GM12872 (cell line): Measurements from ENCODE around the gene KRT6C.

Experiments
- TF ChIP-seq, protein P1 (sequence below): IDR thresholded peaks from 3 replicates; pipeline ENCODE4 v1.5.1; 2011; ENCODE audit warnings: low read depth, mild to moderate bottlenecking, low read length, moderate library complexity; ENCODE audit not compliant: insufficient read depth

The KRT6C gene

GRCh38 chr12:52513736-52514135 lies 40.1 kb upstream of the KRT6C start:
- TF ChIP-seq, protein P1, sequence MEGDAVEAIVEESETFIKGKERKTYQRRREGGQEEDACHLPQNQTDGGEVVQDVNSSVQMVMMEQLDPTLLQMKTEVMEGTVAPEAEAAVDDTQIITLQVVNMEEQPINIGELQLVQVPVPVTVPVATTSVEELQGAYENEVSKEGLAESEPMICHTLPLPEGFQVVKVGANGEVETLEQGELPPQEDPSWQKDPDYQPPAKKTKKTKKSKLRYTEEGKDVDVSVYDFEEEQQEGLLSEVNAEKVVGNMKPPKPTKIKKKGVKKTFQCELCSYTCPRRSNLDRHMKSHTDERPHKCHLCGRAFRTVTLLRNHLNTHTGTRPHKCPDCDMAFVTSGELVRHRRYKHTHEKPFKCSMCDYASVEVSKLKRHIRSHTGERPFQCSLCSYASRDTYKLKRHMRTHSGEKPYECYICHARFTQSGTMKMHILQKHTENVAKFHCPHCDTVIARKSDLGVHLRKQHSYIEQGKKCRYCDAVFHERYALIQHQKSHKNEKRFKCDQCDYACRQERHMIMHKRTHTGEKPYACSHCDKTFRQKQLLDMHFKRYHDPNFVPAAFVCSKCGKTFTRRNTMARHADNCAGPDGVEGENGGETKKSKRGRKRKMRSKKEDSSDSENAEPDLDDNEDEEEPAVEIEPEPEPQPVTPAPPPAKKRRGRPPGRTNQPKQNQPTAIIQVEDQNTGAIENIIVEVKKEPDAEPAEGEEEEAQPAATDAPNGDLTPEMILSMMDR: no peak

DNA sequence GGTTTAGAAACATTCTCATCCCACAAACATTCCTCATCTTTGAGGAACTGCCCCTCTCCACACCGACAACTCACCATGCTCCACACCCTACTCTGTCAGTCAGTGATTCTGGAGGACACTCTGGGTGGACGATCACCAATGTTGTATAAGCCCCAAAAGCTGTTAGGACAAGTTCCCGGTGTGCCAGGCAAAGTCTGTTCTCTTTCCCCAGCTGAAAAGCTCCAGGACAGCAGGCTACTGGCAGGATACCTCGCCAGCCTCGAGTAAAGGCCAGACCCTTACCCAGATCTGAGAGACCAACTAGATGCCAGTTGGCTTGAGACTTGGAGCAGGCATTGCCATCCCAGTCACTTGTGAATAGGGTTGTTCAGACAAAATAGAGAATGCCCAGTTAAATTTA lies 34.6 kb upstream of the KRT6C start:
- TF ChIP-seq, protein P1: no peak

GRCh38 chr12:52506858-52507715 lies 33.5 kb upstream of the KRT6C start:
- TF ChIP-seq, protein P1: peak; percentile 56; the same call in 2 of the 3 replicates

- TF ChIP-seq, protein P1: no peak
Observed at GRCh38 chr12:52502877-52503276, 29.3 kb upstream of the KRT6C start.

GRCh38 chr12:52501490-52501889 lies 27.9 kb upstream of the KRT6C start:
- TF ChIP-seq, protein P1: no peak

DNA sequence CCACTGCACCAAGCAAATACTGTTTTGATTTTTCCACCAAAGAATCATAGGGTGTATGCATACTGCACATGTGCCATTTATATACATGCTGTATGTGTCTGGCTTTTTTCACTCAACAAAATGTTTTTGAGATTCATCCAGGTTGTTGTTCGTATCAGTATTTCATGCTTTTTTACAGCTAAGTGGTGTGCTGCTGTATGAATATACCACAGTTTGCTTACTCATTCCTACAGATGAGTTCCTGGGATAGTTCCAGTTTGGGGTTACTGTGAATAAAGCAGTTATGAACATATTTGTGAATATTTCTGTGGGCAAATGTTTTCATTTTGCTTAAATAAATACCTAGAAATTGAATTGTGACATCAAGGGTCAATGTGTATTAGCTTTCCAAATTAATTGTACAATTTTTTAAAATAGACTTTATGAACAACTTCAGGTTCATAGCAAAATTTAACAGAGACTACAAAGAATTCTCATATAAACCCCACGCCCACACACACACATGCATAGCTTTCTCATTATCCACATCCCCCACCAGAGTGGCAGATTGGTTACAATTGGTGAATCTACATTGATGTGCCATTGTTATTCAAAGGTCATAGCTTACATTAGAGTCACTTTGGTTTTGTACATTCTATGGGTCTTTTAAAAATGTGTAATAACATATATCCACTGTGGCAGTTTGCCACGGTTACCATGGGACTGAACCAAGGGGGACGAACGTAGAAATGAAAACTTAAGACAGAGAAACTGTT lies 26.4 kb upstream of the KRT6C start:
- TF ChIP-seq, protein P1: no peak

- TF ChIP-seq, protein P1: no peak
Observed at GRCh38 chr12:52498946-52499345, 25.3 kb upstream of the KRT6C start.
